Ovary (tissue), 9 donors: Measurements from ENCODE around the gene LDB2. TPM values are rescaled to one million over a fixed set of nuclear protein-coding genes. Genes with fewer than 3 reads are reported as not detected.

Experiments used
- DNase-seq, 5 donors: peaks; one replicate each; pipeline ENCODE4 v3.0.0-alpha.2; 2019 to 2020
- H3K27ac ChIP-seq, 2 donors: fragments of 200-600 bp; one replicate each; pipeline versions ENCODE4 v1.5.1 to v1.8.0; 2019 to 2022
- H3K27me3 ChIP-seq: fragments of 200-600 bp; one replicate; pipeline ENCODE4 v1.8.0; 2022
- H3K36me3 ChIP-seq: fragments of 200-600 bp; sonication (generic); one replicate; pipeline ENCODE4 v1.5.1; 2019
- H3K4me1 ChIP-seq: one replicate; pipeline ENCODE4 v1.8.1; 2013; ENCODE audit warnings: mild to moderate bottlenecking, moderate library complexity; ENCODE audit not compliant: insufficient read depth
- H3K4me3 ChIP-seq: fragments of 200-600 bp; sonication (generic); one replicate; pipeline ENCODE4 v1.5.1; 2017
- H3K9me3 ChIP-seq, 2 donors: fragments of 200-600 bp in 1 of 2; sonication (generic) in 1 of 2; one replicate each; pipeline versions ENCODE4 v1.5.1 to v1.8.1; 2013 to 2019; ENCODE audit warnings: mild to moderate bottlenecking in 1 of 2, moderate library complexity in 1 of 2
- EP300 ChIP-seq: sonication (generic); formaldehyde crosslinking; IDR thresholded peaks from one replicate; pipeline ENCODE4 v1.6.1; 2017; ENCODE audit warnings: antibody characterized with exemption
- POLR2A ChIP-seq: fragments of 450-650 bp; IDR thresholded peaks from one replicate; pipeline ENCODE4 v1.6.1; 2017; ENCODE audit warnings: antibody characterized with exemption, mild to moderate bottlenecking, moderate library complexity
- WGBS, 3 donors: extraction: QIAGEN DNeasy Blood & Tissue Kit in 1 of 3; methylation state at CpG; one replicate each; pipeline versions ENCODE4 v1.1.5 to v1.1.7; 2013 to 2017; 5-methylcytosine and 5-hydroxymethylcytosine counted together
- intact Hi-C, 4 donors: fragments of 100-400 bp; cut with DNase I; formaldehyde crosslinking; loops; one replicate each; pipeline versions ENCODE4 v1.11.0 to v1.15.1; 2022 to 2023
- polyA plus RNA-seq, 2 donors: library from polyadenylated mRNA; stranded (reverse); fragments of 200-250 nt in 1 of 2; fragments of 350-450 nt in 1 of 2; fragmentation: Illumina TruSeq in 1 of 2; extraction: RNeasy Lipid Tissue Mini Kit (QIAGEN cat#74804) in 1 of 2; gene quantifications; one replicate each; pipeline ENCODE4 v1.2.3, GENCODE V29; 2013 to 2014
- total RNA-seq, 7 donors: library from RNA; depleted of rRNA in 2 of 7; stranded (reverse); fragments of >200 nt in 2 of 7; fragmentation: NEBNext Ultra II Directional in 3 of 7; extraction: Animal tissue kit (Norgen Biotek cat#: 25700) in 3 of 7; gene quantifications; one replicate each; pipeline versions ENCODE4 v1.1.0 to v1.2.4, GENCODE V29; 2016 to 2023
- TF ChIP-seq, protein P1 (sequence below), 3 donors: fragments of 450-650 bp in 2 of 3; fragments of 200-600 bp in 1 of 3; IDR thresholded peaks; one replicate each; pipeline versions ENCODE4 v1.5.1 to v1.8.0; 2016 to 2022; ENCODE audit warnings: antibody characterized with exemption in 3 of 3, mild to moderate bottlenecking in 1 of 3
- donor health status: DM: no; HTN: no; CAD: no; lungs with moderate emphysema.
- donor health status: DM: no; HTN: no; CAD: no.
- donor health status: Bipolar disorder and iron deficiency.
- donor health status: DM: yes; HTN: yes; CAD: no.
- donor health status: DM: no; HTN: no; CAD: no.
- donor health status: DM: yes; HTN: yes; CAD: no.

LDB2 gene
- total and polyA plus RNA-seq, 9 donors: 17.0 to 89.1 (median 27.4) TPM

DNA sequence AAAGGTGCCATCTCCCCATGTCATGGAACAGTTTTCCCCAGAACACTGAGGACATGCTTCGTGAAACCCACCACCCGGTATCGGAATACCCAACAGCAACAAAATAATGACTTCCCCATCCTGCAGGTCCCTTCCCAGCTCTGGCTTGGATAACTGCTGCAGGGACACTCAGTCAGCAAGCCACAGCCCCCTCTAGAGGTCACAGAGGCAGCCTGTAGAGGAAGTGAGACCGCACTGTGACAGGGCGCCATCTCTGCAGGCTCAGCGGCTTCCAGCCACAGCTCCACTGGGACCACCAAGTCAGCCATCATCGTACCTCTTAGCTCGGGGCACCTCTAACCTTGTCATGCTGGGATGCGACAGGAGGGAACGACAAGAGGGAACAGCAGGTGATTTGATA is 315.9 kb downstream of the LDB2 start:
- 94 to 97% (median 96%) methylated on average over 10 of the region's 10 CpGs for WGBS, 3 donors
- intact Hi-C loops: no loop called here
- no peak for DNase-seq

DNA sequence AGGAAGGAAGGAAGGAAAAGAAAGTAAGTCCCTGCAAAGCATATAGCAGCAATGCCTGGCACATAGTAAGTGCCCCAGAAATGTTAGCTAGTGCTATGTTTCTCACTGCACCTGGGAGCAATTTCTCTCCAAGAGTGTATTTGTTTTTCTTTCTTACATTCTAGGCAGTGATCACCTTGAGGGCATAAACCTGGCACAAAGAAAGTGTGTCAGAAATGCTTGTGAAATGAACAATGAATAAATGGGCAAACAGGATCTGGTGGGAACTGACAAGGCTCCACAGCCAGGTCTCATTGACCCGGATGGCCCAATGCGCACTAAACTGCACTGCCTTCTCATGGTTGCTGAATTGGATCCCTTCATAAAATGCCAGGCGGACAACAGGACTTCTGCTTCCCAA is 316.4 kb downstream of the LDB2 start:
- intact Hi-C loops: no loop called here
- WGBS, 3 donors: 95 to 100% (median 96%) methylated on average over 3 of the region's 3 CpGs
- Histone ChIP-seq H3K9me3 (no peaks in the 10 kb centered on the region), H3K4me1 (peaks cover 3% of the 10 kb centered on the region), H3K36me3 (no peaks in the 10 kb centered on the region), H3K4me3 (no peak overlapping the region), H3K27ac (no peak overlapping the region), H3K27me3 (no peaks in the 10 kb centered on the region)
- no peak for TF ChIP-seq EP300
- no peak for TF ChIP-seq POLR2A
- TF ChIP-seq, protein P1, sequence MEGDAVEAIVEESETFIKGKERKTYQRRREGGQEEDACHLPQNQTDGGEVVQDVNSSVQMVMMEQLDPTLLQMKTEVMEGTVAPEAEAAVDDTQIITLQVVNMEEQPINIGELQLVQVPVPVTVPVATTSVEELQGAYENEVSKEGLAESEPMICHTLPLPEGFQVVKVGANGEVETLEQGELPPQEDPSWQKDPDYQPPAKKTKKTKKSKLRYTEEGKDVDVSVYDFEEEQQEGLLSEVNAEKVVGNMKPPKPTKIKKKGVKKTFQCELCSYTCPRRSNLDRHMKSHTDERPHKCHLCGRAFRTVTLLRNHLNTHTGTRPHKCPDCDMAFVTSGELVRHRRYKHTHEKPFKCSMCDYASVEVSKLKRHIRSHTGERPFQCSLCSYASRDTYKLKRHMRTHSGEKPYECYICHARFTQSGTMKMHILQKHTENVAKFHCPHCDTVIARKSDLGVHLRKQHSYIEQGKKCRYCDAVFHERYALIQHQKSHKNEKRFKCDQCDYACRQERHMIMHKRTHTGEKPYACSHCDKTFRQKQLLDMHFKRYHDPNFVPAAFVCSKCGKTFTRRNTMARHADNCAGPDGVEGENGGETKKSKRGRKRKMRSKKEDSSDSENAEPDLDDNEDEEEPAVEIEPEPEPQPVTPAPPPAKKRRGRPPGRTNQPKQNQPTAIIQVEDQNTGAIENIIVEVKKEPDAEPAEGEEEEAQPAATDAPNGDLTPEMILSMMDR (IDR thresholded peaks at IDR 0.05): no peak
- no peak for DNase-seq

More for the DNA sequence above, 315.9 kb downstream of the LDB2 start:
- no peak for TF ChIP-seq POLR2A
- no peak for TF ChIP-seq EP300
- TF ChIP-seq, protein P1 (IDR thresholded peaks at IDR 0.05): no peak
- Histone ChIP-seq H3K9me3 (no peaks in the 10 kb centered on the region), H3K36me3 (no peaks in the 10 kb centered on the region), H3K27ac (no peak overlapping the region), H3K4me1 (peaks cover 6% of the 10 kb centered on the region), H3K4me3 (no peak overlapping the region), H3K27me3 (no peaks in the 10 kb centered on the region)

DNA sequence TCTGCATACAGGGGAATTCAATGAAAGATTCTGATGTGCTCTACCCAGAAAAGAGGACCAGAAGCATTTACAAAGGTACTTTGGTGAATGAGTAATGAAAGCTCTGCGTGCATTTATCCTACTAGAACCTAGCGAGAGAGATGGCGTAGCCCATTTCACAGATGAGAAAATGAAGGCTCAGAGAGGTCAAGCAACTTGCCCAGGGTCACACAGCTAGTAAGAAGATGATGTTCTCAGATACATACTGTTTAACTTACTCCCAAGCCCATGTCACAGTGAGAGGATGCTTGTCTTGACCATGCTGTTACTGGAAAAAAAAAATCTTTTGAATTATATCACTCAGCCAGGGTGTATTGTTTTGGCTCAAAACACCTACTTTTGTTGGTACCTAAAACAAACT is 317.3 kb downstream of the LDB2 start:
- intact Hi-C loops: no loop called here
- Histone ChIP-seq H3K4me1 (peaks cover 2% of the 10 kb centered on the region), H3K9me3 (no peaks in the 10 kb centered on the region), H3K27me3 (no peaks in the 10 kb centered on the region), H3K36me3 (no peaks in the 10 kb centered on the region), H3K27ac (no peak overlapping the region), H3K4me3 (no peak overlapping the region)
- 65 to 96% (median 93%) methylated on average over 3 of the region's 3 CpGs for WGBS, 3 donors
- no peak for DNase-seq
- TF ChIP-seq, protein P1 (IDR thresholded peaks at IDR 0.05): no peak
- TF ChIP-seq EP300 (no peak), POLR2A (no peak)

DNA sequence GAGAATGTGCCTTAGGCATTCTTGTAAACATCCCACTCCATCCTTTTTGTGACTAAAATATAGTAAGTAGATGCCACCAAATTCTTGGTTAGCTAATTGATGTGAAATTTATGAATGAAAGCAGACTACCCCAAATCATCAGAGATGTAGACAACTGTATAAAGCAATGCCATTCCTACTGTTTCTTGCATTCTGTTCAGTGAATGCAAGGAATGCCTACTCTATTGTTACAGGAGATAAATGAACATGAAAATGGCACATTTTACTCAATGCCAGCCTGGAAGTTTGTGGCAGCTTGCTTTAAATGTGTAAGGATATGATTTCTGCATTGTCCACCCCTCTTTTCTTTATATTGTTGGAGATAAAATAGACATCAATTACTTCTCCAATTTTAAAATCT is 317.9 kb downstream of the LDB2 start:
- Histone ChIP-seq H3K36me3 (no peaks in the 10 kb centered on the region), H3K27me3 (no peaks in the 10 kb centered on the region), H3K9me3 (no peaks in the 10 kb centered on the region), H3K4me1 (peaks cover 2% of the 10 kb centered on the region), H3K27ac (no peak overlapping the region), H3K4me3 (no peak overlapping the region)
- intact Hi-C loops: no loop called here
- DNase-seq: no peak
- TF ChIP-seq POLR2A (no peak), EP300 (no peak)
- TF ChIP-seq, protein P1 (IDR thresholded peaks at IDR 0.05): no peak

DNA sequence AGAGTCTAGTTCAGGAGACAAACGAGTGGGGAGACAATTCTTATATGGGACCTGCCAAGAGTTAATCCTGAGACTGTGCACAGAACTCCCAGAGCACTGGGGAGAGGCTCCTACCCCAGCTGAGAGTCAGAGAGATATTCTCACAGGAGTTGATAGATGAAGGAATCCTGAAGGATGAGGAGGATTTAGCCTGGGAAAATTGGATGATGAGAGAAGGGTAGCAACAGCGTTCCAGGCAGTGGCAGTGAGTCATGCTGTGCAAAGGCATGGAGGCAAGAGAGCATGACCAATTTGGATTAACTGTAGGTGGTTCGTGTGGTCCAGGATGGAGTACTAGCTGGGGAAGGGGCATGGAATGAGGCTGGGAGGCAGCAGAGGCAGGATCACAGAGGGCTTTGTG is 318.6 kb downstream of the LDB2 start:
- no peaks in the 10 kb centered on the region for H3K9me3 ChIP-seq
- H3K36me3 ChIP-seq: no peaks in the 10 kb centered on the region
- 71 to 89% (median 86%) methylated on average over 3 of the region's 3 CpGs for WGBS, 3 donors
- TF ChIP-seq POLR2A: no peak
- TF ChIP-seq, protein P1 (IDR thresholded peaks at IDR 0.05): no peak
- no peak for TF ChIP-seq EP300
- no peak overlapping the region for H3K27ac ChIP-seq
- no peak overlapping the region for H3K4me3 ChIP-seq
- no peaks in the 10 kb centered on the region for H3K4me1 ChIP-seq
- H3K27me3 ChIP-seq: no peaks in the 10 kb centered on the region
- DNase-seq: no peak
- intact Hi-C loops: no loop called here
